Inflammatory macrophage treated with lipopolysaccharide for 4 hours (primary cell): ENCODE data around the gene DDX39A.
"Not testable (repeated sequence)": the region's sequence is repeated elsewhere in the genome, so short reads cannot be mapped to it uniquely, and the experiment has no call there.

Experiments used
- DNase-seq: peaks from one replicate; pipeline ENCODE4 v3.0.0-alpha.2; 2020

Gene DDX39A

DNA sequence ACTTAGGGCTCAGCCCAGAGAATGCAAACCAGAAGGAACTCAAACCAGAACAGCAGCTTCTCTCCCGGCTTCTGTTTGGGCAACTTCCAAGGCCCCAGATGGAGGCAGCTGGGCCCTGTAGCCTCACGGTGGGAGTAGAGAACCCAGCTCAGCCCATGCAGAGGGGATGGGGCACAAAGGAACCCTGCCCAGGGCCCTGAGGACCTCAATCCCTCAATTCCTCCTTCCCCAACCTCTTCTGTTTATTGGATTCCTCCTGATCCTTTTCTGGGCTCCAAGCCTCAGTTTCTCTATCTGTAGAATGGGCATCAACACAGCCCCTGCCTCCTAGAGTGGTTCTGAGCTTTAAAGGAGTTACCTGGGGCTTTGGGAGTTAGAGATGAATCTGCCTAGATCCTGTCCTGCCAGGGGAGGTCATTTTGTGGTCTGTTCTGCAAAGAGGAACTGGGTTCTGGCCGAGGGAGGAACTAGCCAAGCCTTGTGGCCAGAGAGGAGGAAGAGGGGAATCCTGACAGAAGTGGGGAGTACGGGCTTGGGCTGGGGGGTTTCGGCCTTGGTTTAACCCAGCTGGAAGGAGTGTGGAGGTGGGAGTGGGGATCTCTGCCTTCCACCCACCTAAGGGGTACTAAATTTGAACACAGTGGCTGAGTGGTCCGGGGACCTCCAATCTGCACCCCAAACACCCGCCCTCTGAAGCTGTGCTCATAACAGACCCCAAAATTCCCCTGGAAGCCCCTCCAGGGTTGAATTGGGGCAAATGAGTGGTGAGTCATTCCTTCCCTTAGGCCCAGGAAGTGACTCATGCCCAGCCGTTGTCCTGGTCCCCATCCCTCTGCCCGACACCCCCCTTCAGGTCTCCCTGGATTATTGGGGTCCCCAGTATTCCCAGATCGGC lies 35.2 kb downstream of the DDX39A start:
- peak; percentile 88 for DNase-seq

DNA sequence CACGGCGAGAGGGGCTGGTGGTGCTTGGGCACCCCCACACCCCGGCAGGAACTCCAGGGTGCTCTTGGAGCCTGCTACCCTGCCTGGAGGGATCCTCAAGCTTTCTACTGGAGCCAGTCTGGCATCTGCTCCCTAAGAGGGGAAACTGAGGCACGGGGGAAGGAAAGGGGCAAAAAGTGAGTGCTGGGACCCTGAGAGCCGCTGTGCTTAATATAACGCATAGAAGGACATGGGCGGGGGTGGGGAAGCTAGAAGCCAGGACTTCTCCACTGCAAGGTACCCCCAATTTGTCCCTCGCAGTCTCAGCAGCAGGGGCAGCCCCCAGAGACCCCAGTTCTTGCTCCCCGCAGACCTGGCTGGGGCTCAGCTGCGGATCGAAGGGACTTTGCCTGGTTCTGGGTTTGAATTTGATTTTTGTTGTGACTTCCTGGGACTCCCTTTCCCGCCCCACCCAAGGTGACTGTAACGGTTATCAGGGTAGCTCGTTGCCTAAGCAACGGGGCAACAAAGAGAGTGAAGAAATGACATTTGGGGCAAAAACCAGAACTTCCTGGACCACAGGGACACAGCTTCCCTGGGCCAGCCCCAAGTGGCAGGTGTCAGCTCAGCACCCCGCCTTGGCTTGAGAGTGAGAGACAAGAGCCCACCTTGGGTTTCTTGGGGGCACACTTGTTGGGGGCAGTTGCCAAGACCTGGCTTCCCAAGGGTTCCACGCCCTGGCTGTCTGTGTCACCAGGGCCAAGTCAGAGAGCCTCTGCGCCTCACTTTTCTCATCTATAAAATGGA lies 37.3 kb downstream of the DDX39A start:
- DNase-seq, result peak; percentile 86

- DNase-seq, result no peak
Observed at GRCh38 chr19:14379294-14380065, 39.7 kb downstream of the DDX39A start.

- no peak for DNase-seq
Observed at GRCh38 chr19:14378890-14379289, 40.3 kb downstream of the DDX39A start.

- DNase-seq, result no peak
Observed at GRCh38 chr19:14377883-14378328, 41.2 kb downstream of the DDX39A start.

DNA sequence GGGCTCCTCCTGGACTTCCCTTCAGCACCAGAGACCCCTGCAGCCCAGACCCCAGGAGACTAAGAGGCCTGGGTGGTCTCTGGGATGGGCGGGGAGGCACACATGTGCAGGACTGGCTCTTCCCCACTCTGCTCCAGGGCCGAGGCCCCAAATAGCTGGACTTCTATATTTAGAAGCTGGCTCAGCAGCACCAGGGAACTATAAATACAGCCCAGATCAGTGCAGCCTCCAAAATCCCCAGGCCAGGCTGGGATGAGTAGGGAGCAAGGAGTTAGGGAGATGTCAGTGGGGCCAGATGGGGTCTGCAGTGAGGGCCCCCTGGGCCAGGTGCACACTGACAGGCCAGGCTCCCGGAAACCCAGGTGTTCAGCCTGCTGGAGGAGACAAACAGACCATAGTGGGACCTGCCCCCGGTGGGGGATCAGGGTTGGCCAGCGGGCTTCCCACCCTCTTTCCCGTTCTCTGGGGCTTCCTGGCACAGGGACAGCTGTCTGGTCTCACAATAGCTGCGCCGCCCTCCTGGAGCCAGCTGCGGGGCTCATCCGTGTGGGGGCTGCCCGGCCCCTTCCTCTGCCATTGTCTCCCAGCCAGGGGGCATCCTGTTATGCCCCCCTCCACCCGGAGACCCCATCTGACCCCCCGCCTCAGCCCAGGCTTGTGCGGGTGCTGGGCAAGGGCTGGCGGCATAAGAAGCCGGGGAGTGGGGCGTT lies 43.4 kb downstream of the DDX39A start:
- DNase-seq, result peak; percentile 52

DNA sequence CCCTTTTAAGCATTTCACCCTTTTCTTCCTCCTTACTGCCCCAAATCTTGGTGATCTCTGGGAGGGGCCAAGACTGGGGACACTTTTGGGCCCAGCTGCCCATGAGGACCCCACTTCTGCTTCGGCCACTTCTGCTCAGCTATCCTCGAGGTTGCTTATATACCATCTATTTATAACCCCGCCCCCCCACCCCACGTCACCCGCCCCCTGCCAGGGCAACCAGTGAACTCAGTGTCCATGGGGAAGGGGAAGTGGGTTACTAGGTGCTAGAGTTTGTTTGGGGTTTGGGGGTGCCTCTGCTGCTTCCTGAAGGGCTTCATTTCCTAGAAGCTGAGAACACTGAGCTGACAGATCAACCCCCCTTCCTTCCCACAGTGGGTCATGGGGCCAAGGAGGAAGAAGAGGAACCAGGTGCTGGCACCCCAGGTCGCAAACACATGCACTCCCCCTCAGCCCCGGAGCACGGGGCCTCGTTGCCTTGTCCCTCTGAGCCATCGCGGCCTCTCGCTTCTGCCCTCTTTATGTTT lies 44.0 kb downstream of the DDX39A start:
- peak; percentile 74 for DNase-seq

DNA sequence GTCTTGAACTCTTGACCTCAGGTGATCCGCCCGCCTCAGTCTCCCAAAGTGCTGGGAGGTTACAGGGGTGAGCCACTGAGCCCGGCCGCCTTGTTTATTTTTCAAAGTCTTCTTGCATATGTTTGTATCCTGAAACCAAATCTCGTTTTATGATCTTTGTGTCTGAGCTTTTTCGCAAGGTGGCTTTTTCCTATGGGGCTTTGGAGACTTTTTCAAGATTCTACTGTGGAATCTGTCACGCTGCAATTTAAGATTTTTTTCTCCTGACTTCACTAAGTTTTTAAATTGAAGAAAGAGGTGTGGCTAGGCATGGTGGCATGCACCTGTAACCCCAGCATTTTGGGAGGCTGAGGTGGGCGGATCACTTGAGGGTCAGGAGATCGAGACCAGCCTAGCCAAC lies 44.8 kb downstream of the DDX39A start:
- not testable (repeated sequence) for DNase-seq

GRCh38 chr19:14372384-14373077 lies 46.6 kb downstream of the DDX39A start:
- peak; percentile 56 for DNase-seq

GRCh38 chr19:14371301-14371821 lies 47.8 kb downstream of the DDX39A start:
- DNase-seq, result no peak

- DNase-seq, result no peak
Observed at GRCh38 chr19:14370940-14371280, 48.2 kb downstream of the DDX39A start.

- peak; percentile 86 for DNase-seq
Observed at GRCh38 chr19:14370169-14370939, 48.8 kb downstream of the DDX39A start.

DNA sequence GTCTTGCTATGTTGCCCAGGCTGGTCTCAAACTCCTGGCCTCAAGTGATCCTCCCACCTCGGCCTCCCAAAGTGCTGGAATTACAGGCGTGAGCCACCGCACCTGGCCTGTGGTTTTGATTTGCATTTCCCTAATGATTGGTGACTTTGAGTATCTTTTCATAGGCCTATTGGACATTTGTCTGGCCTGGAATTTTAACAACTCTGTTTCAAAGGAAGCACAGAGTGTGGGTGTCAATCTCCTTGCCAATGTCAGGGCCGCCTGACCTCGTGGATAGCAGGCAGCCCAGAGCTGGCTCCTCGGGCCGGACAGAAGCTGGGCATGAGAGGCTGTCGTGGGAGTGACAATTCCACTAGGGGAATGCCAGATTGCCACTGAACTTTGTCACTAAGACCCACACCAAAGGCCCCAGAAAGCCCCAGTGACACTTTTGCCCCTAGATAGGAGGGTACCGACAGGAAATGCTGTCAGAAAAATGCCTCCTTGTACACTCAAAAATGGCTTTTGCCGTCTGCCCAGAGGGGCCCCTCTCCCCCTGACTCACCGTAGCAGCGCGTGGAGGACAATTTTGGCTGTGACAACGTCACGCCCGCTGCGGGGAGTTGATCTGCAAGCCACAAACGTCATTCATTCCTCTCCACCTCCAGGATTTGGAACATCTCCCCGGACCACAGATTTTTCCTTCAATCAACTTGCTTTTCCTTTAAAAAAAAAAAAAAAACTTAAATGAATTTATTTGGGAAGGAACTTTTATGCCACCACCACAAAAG lies 49.6 kb downstream of the DDX39A start:
- peak; percentile 91 for DNase-seq

- peak; percentile 94 for DNase-seq
Observed at GRCh38 chr19:14368011-14368513, 51.1 kb downstream of the DDX39A start.

GRCh38 chr19:14367016-14367415 lies 52.1 kb downstream of the DDX39A start:
- no peak for DNase-seq

- DNase-seq, result peak; percentile 83
Observed at GRCh38 chr19:14366529-14366928, 52.6 kb downstream of the DDX39A start.

GRCh38 chr19:14364098-14364443 lies 55.1 kb downstream of the DDX39A start:
- not testable (repeated sequence) for DNase-seq

DNA sequence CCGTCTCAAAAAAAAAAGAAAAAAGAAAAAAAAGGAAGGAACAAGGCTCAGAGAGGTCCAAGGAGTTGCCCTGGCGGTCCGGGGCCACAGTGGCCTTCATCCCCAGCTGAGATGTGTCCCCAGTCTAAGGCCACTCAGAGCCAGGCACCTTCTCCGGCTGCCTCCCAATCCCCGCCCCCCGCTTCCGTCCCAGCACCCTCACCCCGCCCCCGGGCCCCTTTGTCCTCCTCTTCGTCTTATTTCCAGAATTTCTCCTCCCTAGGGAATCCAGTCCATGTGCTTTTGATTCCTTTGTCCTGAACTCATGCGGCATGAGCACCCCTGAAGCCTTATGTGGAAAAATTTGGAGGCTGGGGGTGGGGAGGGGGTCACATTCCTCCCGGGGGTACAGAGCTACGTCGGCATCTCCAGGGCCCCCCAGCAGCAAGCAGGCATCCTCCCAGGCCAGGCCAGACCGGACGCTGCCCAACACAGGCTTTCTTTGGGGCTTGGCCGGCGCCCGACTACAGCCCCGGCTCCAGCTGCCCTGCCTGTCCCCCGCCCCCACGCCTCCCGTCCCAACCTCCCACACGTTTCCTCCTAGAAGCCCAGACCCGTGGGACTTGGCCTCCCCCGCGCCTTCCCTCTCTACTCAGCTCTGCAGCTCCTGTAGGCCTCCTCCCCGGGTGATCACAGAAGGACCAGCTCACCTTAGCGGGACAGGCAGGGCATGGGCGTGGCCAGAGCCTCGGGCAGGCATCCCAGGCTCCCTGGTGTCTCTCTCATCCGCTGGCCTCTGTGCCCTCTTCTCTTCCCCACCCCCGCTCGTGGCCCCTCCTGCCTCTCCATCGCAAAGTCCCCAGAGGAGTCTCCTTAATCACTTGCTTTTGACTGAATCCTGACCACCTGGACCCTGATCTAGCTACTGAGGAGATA lies 55.7 kb downstream of the DDX39A start:
- peak; percentile 42 for DNase-seq
